H1 (cell line): ENCODE measurements around the gene RPS6KB2. TPM values are rescaled to one million over a fixed set of nuclear protein-coding genes. Genes with fewer than 3 reads are reported as not detected.

Source experiments
- MAFK ChIP-seq: IDR thresholded peaks from 2 replicates; pipeline ENCODE4 v1.6.1; 2012; ENCODE audit warnings: low read depth, mild to moderate bottlenecking, improper control_type of control experiment, low read length
- POU5F1 ChIP-seq: IDR thresholded peaks from 2 replicates; pipeline ENCODE4 v1.6.1; 2011; ENCODE audit warnings: low read depth, mild to moderate bottlenecking, low read length, moderate library complexity
- RAD21 ChIP-seq, 2 experiments: IDR thresholded peaks in 1 of 2; conservative IDR thresholded peaks in 1 of 2; 2 replicates each; pipeline ENCODE4 v1.6.1; 2011; ENCODE audit warnings: low read depth in 2 of 2, low read length in 2 of 2, improper control_type of control experiment in 1 of 2, inconsistent platforms in 1 of 2, mild to moderate bottlenecking in 1 of 2, moderate library complexity in 1 of 2
- SAP30 ChIP-seq: fragments of 300-600 bp; sonication (generic); IDR thresholded peaks from 2 replicates; pipeline ENCODE4 v1.7.1; 2012; ENCODE audit warnings: low read length, moderate library complexity, mild to moderate bottlenecking, inconsistent platforms; ENCODE audit not compliant: insufficient read depth, insufficient replicate concordance
- TBP ChIP-seq: IDR thresholded peaks from 2 replicates; pipeline ENCODE4 v1.6.1; 2011; ENCODE audit warnings: low read depth, low read length, improper control_type of control experiment
- polyA plus RNA-seq, 7 experiments: library from polyadenylated mRNA; depleted of rRNA in 3 of 7; stranded (reverse) in 5 of 7; unstranded in 2 of 7; fragments of >200 nt in 5 of 7; fragments of 200-250 nt in 2 of 7; gene quantifications; 1 replicate in 5 of 7; 2 replicates in 1 of 7; 4 replicates in 1 of 7; pipeline versions ENCODE4 v1.2.1 to v1.2.3, GENCODE V29; 2011 to 2013; ENCODE audit warnings: missing spikeins in 2 of 7, mixed read lengths in 2 of 7
- total RNA-seq: library from RNA; stranded (reverse); fragmentation: NEBNext Ultra II Directional; extraction: Animal tissue kit (Norgen Biotek cat#: 25700); gene quantifications from 2 replicates; pipeline ENCODE4 v1.2.1, GENCODE V29; 2021
- TF ChIP-seq, protein P1 (sequence below): IDR thresholded peaks from 2 replicates; pipeline ENCODE4 v1.6.1; 2012; ENCODE audit warnings: low read length, inconsistent platforms

Gene RPS6KB2
- total and polyA plus RNA-seq, 2 of the 8 experiments (the other 6 are each of a cell fraction or from before 2014, with no cell fraction given) = 41.0 to 47.1 TPM

- TF ChIP-seq MAFK = no peak
- TF ChIP-seq, protein P1, sequence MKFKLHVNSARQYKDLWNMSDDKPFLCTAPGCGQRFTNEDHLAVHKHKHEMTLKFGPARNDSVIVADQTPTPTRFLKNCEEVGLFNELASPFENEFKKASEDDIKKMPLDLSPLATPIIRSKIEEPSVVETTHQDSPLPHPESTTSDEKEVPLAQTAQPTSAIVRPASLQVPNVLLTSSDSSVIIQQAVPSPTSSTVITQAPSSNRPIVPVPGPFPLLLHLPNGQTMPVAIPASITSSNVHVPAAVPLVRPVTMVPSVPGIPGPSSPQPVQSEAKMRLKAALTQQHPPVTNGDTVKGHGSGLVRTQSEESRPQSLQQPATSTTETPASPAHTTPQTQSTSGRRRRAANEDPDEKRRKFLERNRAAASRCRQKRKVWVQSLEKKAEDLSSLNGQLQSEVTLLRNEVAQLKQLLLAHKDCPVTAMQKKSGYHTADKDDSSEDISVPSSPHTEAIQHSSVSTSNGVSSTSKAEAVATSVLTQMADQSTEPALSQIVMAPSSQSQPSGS = no peak
- TF ChIP-seq RAD21 (IDR thresholded peaks at IDR 0.05 in 1 of 2, conservative IDR thresholded peaks at IDR 0.05 in 1 of 2; ENCODE audit: low read depth in 2 of 2, low read length in 2 of 2) = no peak
- no peak for TF ChIP-seq TBP
- TF ChIP-seq SAP30 = no peak
- no peak for TF ChIP-seq POU5F1
Measured at GRCh38 chr11:67384851-67385366, 43.4 kb upstream of the RPS6KB2 start (continued).
